NCI-H446 treated with DMSO at 0.1 percent for 48 hours (cell line): ENCODE results near the gene NAALADL2.
"Not testable (repeated sequence)": the region's sequence is repeated elsewhere in the genome, so short reads cannot be mapped to it uniquely, and the experiment has no call there.

Experiments used
- DNase-seq: peaks from one replicate; lab custom pipeline; 2025; lab: John Stamatoyannopoulos, UW

The NAALADL2 gene

GRCh38 chr3:175770426-175770825 lies 911.3 kb downstream of the NAALADL2 start:
- no peak for DNase-seq

DNA sequence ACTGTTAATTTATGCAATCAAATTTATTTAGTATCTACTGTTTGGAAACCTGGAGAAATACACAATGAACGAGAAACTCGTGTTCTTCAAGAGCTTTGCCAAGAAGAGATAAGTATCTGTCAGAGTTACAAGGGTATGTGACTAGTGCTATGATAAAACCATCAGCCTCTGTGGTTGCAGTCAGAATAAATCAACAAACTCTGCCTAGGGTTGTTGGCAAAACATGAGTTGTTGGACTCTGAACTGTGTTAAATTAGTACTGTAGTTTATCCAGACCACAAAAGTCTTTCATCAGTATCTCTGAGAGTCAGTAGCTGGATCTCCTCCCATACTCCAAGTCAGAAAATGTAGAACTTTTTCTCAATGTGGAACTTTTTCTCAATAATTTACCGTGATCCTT lies 918.4 kb downstream of the NAALADL2 start:
- no peak for DNase-seq

GRCh38 chr3:175777965-175778364 lies 918.8 kb downstream of the NAALADL2 start:
- DNase-seq, result no peak

- no peak for DNase-seq
Measured at GRCh38 chr3:175778994-175779393, 919.9 kb downstream of the NAALADL2 start.

GRCh38 chr3:175787109-175787508 lies 928.0 kb downstream of the NAALADL2 start:
- DNase-seq, result not testable (repeated sequence)

GRCh38 chr3:175792245-175792644 lies 933.1 kb downstream of the NAALADL2 start:
- no peak for DNase-seq

- DNase-seq, result no peak
Measured at GRCh38 chr3:175798326-175798725, 939.2 kb downstream of the NAALADL2 start.

GRCh38 chr3:175805825-175806224 lies 946.7 kb downstream of the NAALADL2 start:
- DNase-seq, result no peak

GRCh38 chr3:175807175-175807574 lies 948.0 kb downstream of the NAALADL2 start:
- no peak for DNase-seq

DNA sequence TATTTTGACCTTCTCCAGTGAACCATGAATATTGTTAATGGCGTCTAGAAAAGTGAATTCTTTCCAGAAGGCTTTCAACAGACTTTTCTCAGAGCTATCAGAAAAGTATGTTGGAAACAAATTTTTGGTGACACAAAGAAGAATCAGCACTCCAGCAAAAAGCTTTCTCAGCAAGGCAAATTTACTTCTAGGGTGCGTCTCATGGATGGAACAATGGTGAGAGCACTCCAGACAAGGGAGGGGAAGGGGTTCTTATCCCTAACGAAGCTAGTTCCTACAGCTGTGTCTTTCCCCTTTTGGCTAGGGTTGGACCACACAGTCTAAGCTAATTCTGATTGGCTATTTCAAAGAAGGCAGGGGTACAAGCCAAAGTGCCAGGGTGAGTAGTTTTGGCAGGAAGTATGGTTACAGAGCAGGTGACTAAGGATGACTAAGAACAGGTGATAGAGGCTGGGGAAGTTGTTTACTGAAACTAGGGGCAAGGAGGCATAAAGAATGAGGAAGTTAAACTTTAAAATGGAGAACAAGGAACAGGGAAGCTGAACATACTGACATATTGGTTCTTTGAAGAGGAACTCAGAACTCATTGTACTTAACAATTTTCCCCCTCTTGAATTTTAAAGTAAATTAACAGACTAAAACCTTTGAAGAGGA lies 959.8 kb downstream of the NAALADL2 start:
- DNase-seq, result no peak

- not testable (repeated sequence) for DNase-seq
Measured at GRCh38 chr3:175822766-175823491, 963.8 kb downstream of the NAALADL2 start.

GRCh38 chr3:175825016-175825580 lies 966.0 kb downstream of the NAALADL2 start:
- not testable (repeated sequence) for DNase-seq

DNA sequence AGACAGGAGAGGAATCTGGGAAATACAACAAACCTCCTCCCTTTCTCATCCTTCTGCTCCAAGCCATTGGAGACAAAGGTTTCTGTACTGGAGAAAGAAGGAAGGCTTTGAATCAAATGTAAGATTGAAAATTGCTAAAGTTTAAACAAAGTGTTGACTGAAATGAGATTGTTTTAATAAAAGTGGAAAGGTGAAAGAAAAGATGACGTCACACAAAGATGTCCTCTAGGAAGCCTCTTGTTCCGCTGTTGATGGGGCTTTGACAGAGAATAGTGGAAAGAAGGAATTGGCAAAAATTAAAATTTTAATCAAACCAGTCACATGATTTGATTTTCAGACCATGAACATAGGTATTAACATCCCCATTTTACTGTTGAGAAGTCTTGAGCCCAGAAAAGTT lies 967.6 kb downstream of the NAALADL2 start:
- no peak for DNase-seq

GRCh38 chr3:175829809-175830208 lies 970.7 kb downstream of the NAALADL2 start:
- not testable (repeated sequence) for DNase-seq

- DNase-seq, result not testable (repeated sequence)
Measured at GRCh38 chr3:175835763-175836162, 976.6 kb downstream of the NAALADL2 start.

GRCh38 chr3:175836617-175837016 lies 977.5 kb downstream of the NAALADL2 start:
- no peak for DNase-seq

DNA sequence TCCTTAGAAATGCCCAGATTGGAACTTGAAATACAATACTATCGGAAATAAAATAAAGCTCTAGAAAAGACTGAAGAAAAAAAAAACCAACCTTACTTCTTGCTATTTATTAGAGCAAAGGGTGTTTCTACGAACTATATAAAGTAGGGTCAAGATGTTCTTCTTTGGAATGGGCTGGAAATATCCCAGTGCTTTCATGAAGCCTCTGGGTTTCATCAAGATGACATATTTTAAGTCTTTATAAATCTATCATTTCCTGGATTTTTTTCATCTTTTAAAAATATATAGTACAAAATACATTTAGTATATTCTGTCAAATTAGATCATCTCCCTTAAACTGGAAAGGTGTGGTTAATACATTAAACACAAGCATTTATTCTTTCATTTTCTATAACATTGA lies 978.8 kb downstream of the NAALADL2 start:
- no peak for DNase-seq

DNA sequence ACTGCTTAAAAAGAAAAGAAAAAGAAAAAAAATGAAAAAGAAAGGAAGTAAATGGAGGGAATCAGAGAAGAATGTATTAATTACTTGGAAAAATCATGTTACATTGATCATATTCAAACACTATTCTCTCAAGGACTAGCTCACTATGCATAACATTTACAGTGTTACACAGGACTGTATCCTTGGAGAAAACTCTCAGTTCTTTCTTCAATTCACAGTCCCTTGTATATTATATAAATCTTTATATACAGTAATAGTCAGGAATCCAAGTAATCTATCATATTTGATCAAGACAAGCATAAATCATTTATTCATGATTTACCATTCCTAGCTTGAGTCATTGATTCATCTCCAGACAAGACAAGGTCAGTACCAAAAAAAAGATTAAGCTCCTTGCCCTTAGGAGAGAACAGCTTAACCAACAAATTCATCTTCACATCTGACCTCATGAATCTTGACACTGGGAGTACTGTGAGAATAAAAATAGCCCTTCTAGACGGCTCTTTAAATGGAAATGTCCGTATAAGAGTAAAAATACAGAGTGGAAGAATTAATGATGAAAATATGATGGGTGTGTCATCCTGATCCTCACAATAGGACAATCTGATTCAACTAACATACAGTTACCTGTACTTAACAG lies 980.4 kb downstream of the NAALADL2 start:
- no peak for DNase-seq

- no peak for DNase-seq
Measured at GRCh38 chr3:175851541-175851940, 992.4 kb downstream of the NAALADL2 start.

DNA sequence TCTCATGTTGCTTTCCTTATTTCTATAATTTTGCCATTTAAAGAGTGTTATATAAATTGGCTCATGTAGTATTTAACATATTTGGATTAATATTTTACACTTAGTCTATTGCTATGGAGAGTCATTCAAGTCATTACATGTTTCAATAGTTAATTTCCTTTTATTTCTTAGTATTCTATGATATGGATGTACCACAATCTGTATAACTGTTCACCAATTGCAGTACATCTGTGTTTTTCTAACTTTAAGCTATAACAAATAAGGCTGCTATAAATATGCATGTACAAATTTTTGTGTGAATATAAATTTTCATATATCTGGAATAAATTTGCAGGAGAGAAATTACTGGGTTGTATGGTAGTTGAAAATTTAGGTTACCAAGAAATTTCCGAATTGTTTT lies 993.4 kb downstream of the NAALADL2 start:
- DNase-seq, result no peak

GRCh38 chr3:175857666-175858270 lies 998.6 kb downstream of the NAALADL2 start:
- DNase-seq, result no peak
